ENCODE data around the gene KIRREL2.

- TF ChIP-seq POLR2AphosphoS5 (IDR thresholded peaks at IDR 0.05; ENCODE audit: insufficient read depth in 1 of 2, low read depth in 1 of 2) (no peak), CTCF (IDR thresholded peaks at IDR 0.05) (no peak), POLR2A (IDR thresholded peaks at IDR 0.05) (no peak)
Observed at GRCh38 chr19:35901854-35902661, 45.3 kb downstream of the KIRREL2 start, which contains the start of gene HCST.

All from vagina (tissue), 2 donors.